ENCODE measurements around the gene PARD3. TPM values are rescaled to one million over a fixed set of nuclear protein-coding genes. Genes with fewer than 3 reads are reported as not detected.

Gene PARD3
- total RNA-seq, 1 experiment from 2014 or later = 51.8 TPM

DNA sequence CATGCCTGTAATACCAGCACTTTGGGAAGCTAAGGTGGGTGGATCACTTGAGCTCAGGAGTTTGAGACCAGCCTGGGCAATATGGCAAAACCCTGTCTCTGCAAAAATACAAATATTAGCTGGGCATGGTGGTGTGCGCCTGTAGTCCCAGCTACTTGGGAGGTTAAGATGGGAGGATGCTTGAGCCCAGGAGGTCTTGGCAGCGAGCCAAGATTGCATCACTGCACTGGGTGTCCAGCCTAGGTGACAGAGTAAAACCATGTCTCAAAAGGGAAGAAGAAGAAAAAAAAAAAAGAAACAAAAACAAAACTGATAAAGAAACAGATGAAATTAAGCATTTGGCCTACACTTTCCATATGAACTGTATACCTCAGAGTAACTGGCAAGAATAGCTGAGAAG lies 319.2 kb downstream of the PARD3 start:
- no peak overlapping the region for H3K27ac Mint-ChIP-seq
- TF ChIP-seq HMGA2 (CRISPR knock-in tag; IDR thresholded peaks at IDR 0.05) (no peak), CREM (CRISPR knock-in tag; IDR thresholded peaks at IDR 0.05) (no peak), ELF4 (CRISPR knock-in tag; IDR thresholded peaks at IDR 0.05; ENCODE audit: low read depth) (no peak), JUN (CRISPR knock-in tag; IDR thresholded peaks at IDR 0.05) (no peak), TP53 (CRISPR knock-in tag; IDR thresholded peaks at IDR 0.05) (no peak), NR1H2 (CRISPR knock-in tag; IDR thresholded peaks at IDR 0.05) (no peak)
- TF ChIP-seq, protein P1, sequence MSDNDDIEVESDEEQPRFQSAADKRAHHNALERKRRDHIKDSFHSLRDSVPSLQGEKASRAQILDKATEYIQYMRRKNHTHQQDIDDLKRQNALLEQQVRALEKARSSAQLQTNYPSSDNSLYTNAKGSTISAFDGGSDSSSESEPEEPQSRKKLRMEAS (CRISPR knock-in tag; IDR thresholded peaks at IDR 0.05) = no peak
- TF ChIP-seq, protein P2, sequence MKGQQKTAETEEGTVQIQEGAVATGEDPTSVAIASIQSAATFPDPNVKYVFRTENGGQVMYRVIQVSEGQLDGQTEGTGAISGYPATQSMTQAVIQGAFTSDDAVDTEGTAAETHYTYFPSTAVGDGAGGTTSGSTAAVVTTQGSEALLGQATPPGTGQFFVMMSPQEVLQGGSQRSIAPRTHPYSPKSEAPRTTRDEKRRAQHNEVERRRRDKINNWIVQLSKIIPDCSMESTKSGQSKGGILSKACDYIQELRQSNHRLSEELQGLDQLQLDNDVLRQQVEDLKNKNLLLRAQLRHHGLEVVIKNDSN (CRISPR knock-in tag; IDR thresholded peaks at IDR 0.05) = no peak
- TF ChIP-seq, protein P3, sequence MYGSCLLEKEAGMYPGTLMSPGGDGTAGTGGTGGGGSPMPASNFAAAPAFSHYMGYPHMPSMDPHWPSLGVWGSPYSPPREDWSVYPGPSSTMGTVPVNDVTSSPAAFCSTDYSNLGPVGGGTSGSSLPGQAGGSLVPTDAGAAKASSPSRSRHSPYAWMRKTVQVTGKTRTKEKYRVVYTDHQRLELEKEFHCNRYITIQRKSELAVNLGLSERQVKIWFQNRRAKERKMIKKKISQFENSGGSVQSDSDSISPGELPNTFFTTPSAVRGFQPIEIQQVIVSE (CRISPR knock-in tag; IDR thresholded peaks at IDR 0.05; ENCODE audit: borderline replicate concordance) = no peak
- no peaks in the 10 kb centered on the region for H3K27me3 Mint-ChIP-seq (ENCODE audit: low read depth)
- ATAC-seq (no peak), DNase-seq (ENCODE audit: low spot score) (no peak)
- peaks cover 12% of the 10 kb centered on the region for H3K4me1 Mint-ChIP-seq
- POLR2A ChIA-PET = no interaction called here
- H3K4me3 Mint-ChIP-seq = no peak overlapping the region
- H3K9me3 Mint-ChIP-seq = no peaks in the 10 kb centered on the region
- H3K36me3 Mint-ChIP-seq = no peaks in the 10 kb centered on the region
- CTCF ChIA-PET = no interaction called here

DNA sequence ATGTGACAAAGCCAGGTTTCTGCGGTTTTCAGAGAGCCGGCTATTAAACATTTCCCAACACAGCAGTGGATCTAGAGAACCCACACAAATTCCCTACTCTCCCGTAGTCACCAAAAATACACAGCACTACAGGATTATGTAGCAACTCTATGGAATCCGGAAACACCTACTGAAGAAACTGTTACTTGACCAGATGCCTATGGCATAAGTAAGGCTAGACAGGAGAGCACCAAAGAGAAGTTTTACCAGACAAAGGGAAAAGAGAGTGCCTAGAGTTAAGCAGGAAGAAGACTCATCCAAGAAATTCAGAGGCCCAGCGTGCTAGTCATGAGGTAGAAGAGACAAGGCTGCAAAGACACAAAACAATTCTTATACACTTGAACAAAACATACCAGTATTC lies 321.1 kb downstream of the PARD3 start:
- ChIA-PET POLR2A (no interaction called here), CTCF (no interaction called here)
- ATAC-seq = no peak
- no peaks in the 10 kb centered on the region for H3K36me3 Mint-ChIP-seq
- peaks cover 12% of the 10 kb centered on the region for H3K4me1 Mint-ChIP-seq
- TF ChIP-seq, protein P4, sequence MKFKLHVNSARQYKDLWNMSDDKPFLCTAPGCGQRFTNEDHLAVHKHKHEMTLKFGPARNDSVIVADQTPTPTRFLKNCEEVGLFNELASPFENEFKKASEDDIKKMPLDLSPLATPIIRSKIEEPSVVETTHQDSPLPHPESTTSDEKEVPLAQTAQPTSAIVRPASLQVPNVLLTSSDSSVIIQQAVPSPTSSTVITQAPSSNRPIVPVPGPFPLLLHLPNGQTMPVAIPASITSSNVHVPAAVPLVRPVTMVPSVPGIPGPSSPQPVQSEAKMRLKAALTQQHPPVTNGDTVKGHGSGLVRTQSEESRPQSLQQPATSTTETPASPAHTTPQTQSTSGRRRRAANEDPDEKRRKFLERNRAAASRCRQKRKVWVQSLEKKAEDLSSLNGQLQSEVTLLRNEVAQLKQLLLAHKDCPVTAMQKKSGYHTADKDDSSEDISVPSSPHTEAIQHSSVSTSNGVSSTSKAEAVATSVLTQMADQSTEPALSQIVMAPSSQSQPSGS (CRISPR knock-in tag; IDR thresholded peaks at IDR 0.05; ENCODE audit: borderline replicate concordance, low read depth) = no peak
- TF ChIP-seq, protein P5, sequence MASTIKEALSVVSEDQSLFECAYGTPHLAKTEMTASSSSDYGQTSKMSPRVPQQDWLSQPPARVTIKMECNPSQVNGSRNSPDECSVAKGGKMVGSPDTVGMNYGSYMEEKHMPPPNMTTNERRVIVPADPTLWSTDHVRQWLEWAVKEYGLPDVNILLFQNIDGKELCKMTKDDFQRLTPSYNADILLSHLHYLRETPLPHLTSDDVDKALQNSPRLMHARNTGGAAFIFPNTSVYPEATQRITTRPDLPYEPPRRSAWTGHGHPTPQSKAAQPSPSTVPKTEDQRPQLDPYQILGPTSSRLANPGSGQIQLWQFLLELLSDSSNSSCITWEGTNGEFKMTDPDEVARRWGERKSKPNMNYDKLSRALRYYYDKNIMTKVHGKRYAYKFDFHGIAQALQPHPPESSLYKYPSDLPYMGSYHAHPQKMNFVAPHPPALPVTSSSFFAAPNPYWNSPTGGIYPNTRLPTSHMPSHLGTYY (CRISPR knock-in tag; IDR thresholded peaks at IDR 0.05) = no peak
- TF ChIP-seq RORB (CRISPR knock-in tag; IDR thresholded peaks at IDR 0.05) (no peak), ZBTB21 (CRISPR knock-in tag; IDR thresholded peaks at IDR 0.05; ENCODE audit: borderline replicate concordance) (no peak)
- TF ChIP-seq, protein P6, sequence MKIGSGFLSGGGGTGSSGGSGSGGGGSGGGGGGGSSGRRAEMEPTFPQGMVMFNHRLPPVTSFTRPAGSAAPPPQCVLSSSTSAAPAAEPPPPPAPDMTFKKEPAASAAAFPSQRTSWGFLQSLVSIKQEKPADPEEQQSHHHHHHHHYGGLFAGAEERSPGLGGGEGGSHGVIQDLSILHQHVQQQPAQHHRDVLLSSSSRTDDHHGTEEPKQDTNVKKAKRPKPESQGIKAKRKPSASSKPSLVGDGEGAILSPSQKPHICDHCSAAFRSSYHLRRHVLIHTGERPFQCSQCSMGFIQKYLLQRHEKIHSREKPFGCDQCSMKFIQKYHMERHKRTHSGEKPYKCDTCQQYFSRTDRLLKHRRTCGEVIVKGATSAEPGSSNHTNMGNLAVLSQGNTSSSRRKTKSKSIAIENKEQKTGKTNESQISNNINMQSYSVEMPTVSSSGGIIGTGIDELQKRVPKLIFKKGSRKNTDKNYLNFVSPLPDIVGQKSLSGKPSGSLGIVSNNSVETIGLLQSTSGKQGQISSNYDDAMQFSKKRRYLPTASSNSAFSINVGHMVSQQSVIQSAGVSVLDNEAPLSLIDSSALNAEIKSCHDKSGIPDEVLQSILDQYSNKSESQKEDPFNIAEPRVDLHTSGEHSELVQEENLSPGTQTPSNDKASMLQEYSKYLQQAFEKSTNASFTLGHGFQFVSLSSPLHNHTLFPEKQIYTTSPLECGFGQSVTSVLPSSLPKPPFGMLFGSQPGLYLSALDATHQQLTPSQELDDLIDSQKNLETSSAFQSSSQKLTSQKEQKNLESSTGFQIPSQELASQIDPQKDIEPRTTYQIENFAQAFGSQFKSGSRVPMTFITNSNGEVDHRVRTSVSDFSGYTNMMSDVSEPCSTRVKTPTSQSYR (CRISPR knock-in tag; IDR thresholded peaks at IDR 0.05) = no peak
- H3K9me3 Mint-ChIP-seq = no peaks in the 10 kb centered on the region
- DNase-seq (ENCODE audit: low spot score) = no peak
- no peak overlapping the region for H3K4me3 Mint-ChIP-seq
- no peaks in the 10 kb centered on the region for H3K27me3 Mint-ChIP-seq (ENCODE audit: low read depth)
- peak overlapping the region; percentile 10; the same call in 1 of the 2 replicates for H3K27ac Mint-ChIP-seq

DNA sequence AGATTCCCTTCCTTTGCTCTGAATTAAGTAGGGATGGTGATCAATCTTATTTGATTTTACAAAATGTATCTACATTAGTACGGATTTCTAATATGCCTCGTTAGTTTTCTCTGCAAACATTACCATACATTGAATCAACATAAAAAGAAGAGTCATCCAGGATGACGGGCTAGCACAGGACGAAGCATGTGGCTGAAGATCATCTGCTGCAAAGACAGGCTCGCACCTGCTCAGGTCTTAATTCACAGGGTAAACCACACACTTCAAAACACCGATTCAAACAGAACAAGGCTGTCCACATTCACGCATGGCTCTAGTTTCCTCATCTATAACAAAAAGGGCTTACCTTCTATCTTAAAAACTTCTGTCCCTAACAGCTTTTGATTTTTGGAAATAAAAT lies 323.0 kb downstream of the PARD3 start:
- no peaks in the 10 kb centered on the region for H3K27me3 Mint-ChIP-seq (ENCODE audit: low read depth)
- H3K27ac Mint-ChIP-seq = 0 out of 2 replicates have a peak overlapping the region, but pooled peaks have one; percentile 29
- H3K4me3 Mint-ChIP-seq = no peak overlapping the region
- peaks cover 14% of the 10 kb centered on the region for H3K4me1 Mint-ChIP-seq
- no peaks in the 10 kb centered on the region for H3K9me3 Mint-ChIP-seq
- ChIA-PET CTCF (no interaction called here), POLR2A (no interaction called here)
- H3K36me3 Mint-ChIP-seq = no peaks in the 10 kb centered on the region
- ATAC-seq (no peak), DNase-seq (ENCODE audit: low spot score) (no peak)
- TF ChIP-seq CBFB (CRISPR knock-in tag; IDR thresholded peaks at IDR 0.05; ENCODE audit: low read depth) = no peak
- TF ChIP-seq, protein P7, sequence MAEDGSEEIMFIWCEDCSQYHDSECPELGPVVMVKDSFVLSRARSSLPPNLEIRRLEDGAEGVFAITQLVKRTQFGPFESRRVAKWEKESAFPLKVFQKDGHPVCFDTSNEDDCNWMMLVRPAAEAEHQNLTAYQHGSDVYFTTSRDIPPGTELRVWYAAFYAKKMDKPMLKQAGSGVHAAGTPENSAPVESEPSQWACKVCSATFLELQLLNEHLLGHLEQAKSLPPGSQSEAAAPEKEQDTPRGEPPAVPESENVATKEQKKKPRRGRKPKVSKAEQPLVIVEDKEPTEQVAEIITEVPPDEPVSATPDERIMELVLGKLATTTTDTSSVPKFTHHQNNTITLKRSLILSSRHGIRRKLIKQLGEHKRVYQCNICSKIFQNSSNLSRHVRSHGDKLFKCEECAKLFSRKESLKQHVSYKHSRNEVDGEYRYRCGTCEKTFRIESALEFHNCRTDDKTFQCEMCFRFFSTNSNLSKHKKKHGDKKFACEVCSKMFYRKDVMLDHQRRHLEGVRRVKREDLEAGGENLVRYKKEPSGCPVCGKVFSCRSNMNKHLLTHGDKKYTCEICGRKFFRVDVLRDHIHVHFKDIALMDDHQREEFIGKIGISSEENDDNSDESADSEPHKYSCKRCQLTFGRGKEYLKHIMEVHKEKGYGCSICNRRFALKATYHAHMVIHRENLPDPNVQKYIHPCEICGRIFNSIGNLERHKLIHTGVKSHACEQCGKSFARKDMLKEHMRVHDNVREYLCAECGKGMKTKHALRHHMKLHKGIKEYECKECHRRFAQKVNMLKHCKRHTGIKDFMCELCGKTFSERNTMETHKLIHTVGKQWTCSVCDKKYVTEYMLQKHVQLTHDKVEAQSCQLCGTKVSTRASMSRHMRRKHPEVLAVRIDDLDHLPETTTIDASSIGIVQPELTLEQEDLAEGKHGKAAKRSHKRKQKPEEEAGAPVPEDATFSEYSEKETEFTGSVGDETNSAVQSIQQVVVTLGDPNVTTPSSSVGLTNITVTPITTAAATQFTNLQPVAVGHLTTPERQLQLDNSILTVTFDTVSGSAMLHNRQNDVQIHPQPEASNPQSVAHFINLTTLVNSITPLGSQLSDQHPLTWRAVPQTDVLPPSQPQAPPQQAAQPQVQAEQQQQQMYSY (CRISPR knock-in tag; IDR thresholded peaks at IDR 0.05) = no peak
- TF ChIP-seq ETV6 (CRISPR knock-in tag; IDR thresholded peaks at IDR 0.05) = no peak
- TF ChIP-seq, protein P8, sequence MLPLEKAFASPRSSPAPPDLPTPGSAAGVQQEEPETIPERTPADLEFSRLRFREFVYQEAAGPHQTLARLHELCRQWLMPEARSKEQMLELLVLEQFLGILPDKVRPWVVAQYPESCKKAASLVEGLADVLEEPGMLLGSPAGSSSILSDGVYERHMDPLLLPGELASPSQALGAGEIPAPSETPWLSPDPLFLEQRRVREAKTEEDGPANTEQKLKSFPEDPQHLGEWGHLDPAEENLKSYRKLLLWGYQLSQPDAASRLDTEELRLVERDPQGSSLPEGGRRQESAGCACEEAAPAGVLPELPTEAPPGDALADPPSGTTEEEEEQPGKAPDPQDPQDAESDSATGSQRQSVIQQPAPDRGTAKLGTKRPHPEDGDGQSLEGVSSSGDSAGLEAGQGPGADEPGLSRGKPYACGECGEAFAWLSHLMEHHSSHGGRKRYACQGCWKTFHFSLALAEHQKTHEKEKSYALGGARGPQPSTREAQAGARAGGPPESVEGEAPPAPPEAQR (CRISPR knock-in tag; IDR thresholded peaks at IDR 0.05) = no peak
- no peak for TF ChIP-seq CREM (CRISPR knock-in tag; IDR thresholded peaks at IDR 0.05)
- TF ChIP-seq EMX1 (CRISPR knock-in tag; IDR thresholded peaks at IDR 0.05) = no peak
- TF ChIP-seq, protein P9, sequence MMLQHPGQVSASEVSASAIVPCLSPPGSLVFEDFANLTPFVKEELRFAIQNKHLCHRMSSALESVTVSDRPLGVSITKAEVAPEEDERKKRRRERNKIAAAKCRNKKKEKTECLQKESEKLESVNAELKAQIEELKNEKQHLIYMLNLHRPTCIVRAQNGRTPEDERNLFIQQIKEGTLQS (CRISPR knock-in tag; conservative IDR thresholded peaks at IDR 0.05) = no peak
- no peak for TF ChIP-seq ZNF121 (CRISPR knock-in tag; IDR thresholded peaks at IDR 0.05)
